ENCODE results near the gene CTNNA2.

- TF ChIP-seq USF2 (CRISPR knock-in tag; IDR thresholded peaks at IDR 0.05) (no peak), FOXM1 (IDR thresholded peaks at IDR 0.05; ENCODE audit: low read depth) (no peak), FOXM1 (CRISPR knock-in tag; IDR thresholded peaks at IDR 0.05; ENCODE audit: low read depth) (no peak), FOXP4 (CRISPR knock-in tag; IDR thresholded peaks at IDR 0.05; ENCODE audit: borderline replicate concordance) (no peak), EP300 (IDR thresholded peaks at IDR 0.05; ENCODE audit: low read length) (no peak), TBP (optimal IDR thresholded peaks at IDR 0.05; ENCODE audit: low read depth, low read length) (no peak), ARID2 (IDR thresholded peaks at IDR 0.05) (no peak), POLR2A (conservative IDR thresholded peaks at IDR 0.05) (no peak)
These were observed 1003.1 kb downstream of the CTNNA2 start for GRCh38 chr2:80515964-80516363.

All from K562 (cell line).